HepG2 (cell line): ENCODE results near the gene MEF2B. TPM values are rescaled to one million over a fixed set of nuclear protein-coding genes. Genes with fewer than 3 reads are reported as not detected.

Source experiments
- ATAC-seq: fragments of 200-7000 bp; cut with Tn5 transposase; 3 replicates; pipeline ENCODE4 v1.9.1; 2020; ENCODE audit warnings: mild to moderate bottlenecking, moderate library complexity
- BruUV-seq: library from RNA; stranded (reverse); fragments of 400-500 nt; replicated peaks from 2 replicates; lab custom pipeline; 2021; lab: Mats Ljungman, UMichigan
- CTCF ChIA-PET: fragments of 300-600 bp; formaldehyde crosslinking; extraction: SDS; loops from one replicate; lab custom pipeline; 2021; ENCODE audit warnings: low total read pairs, inconsistent platforms, low intra/inter-chr PET ratio; lab: Yijun Ruan, JAX
- POLR2A ChIA-PET: fragments of 350-600 bp; sonication (Branson Sonifier 250); formaldehyde crosslinking; loops from one replicate; lab custom pipeline; 2020; ENCODE audit warnings: antibody characterized with exemption, inconsistent platforms; lab: Yijun Ruan, JAX
- DNase-seq: peaks from one replicate; pipeline ENCODE4 v3.0.0-alpha.2; 2015; ENCODE audit warnings: low spot score
- FAIRE-seq: peaks from 3 replicates; lab custom pipeline; 2011; peaks lifted over from hg19 to GRCh38; lab: Jason Lieb, UNC
- H2AFZ ChIP-seq: one replicate; pipeline ENCODE4 v1.6.1; 2011; ENCODE audit warnings: low read length, inconsistent platforms
- H3K27ac ChIP-seq: fragments of 300-600 bp; 3 replicates; pipeline ENCODE4 v1.8.0; 2011; ENCODE audit warnings: mixed run types, mild to moderate bottlenecking, mixed read lengths, low read length, inconsistent platforms; ENCODE audit not compliant: insufficient read depth; ENCODE audit errors: extremely low read length
- H3K27me3 ChIP-seq, 2 experiments: fragments of 200-600 bp in 1 of 2; 2 replicates in 1 of 2; 3 replicates in 1 of 2; pipeline versions ENCODE4 v1.6.0 to v1.8.0; 2011; ENCODE audit warnings: low read length in 2 of 2, mild to moderate bottlenecking in 2 of 2, moderate library complexity in 2 of 2, inconsistent platforms in 1 of 2; ENCODE audit not compliant: insufficient read depth in 2 of 2, control insufficient read depth in 1 of 2
- H3K36me3 ChIP-seq, 2 experiments: fragments of 200-600 bp in 1 of 2; replicated peaks in 1 of 2; 2 replicates in 1 of 2; 3 replicates in 1 of 2; pipeline versions ENCODE4 v1.5.1 to v1.8.0; 2011; ENCODE audit warnings: low read length in 2 of 2, inconsistent platforms in 1 of 2; ENCODE audit not compliant: insufficient read depth in 2 of 2, control insufficient read depth in 1 of 2
- H3K4me1 ChIP-seq: 2 replicates; pipeline ENCODE4 v1.5.1; 2012; ENCODE audit warnings: low read length, inconsistent platforms; ENCODE audit not compliant: insufficient read depth
- H3K4me2 ChIP-seq: 2 replicates; pipeline ENCODE4 v1.6.0; 2011; ENCODE audit warnings: low read depth, low read length, inconsistent platforms
- H3K4me3 ChIP-seq, 3 experiments: fragments of 200-600 bp in 1 of 3; sonication (generic), shearing (Covaris generic) in 1 of 3; replicated peaks in 1 of 3; 2 replicates each; pipeline ENCODE4 v1.5.1; 2011 to 2016; ENCODE audit warnings: low read length in 3 of 3, inconsistent platforms in 2 of 3, low read depth in 2 of 3, mild to moderate bottlenecking in 2 of 3, control low read depth in 1 of 3, mixed read lengths in 1 of 3; ENCODE audit not compliant: insufficient read depth in 1 of 3
- H3K79me2 ChIP-seq: one replicate; pipeline ENCODE4 v1.6.1; 2011; ENCODE audit warnings: low read length, inconsistent platforms; ENCODE audit not compliant: insufficient read depth
- H3K9ac ChIP-seq: 2 replicates; pipeline ENCODE4 v1.6.0; 2011; ENCODE audit warnings: mild to moderate bottlenecking, low read depth, low read length, inconsistent platforms; ENCODE audit not compliant: insufficient read depth
- H3K9me3 ChIP-seq: 2 replicates; pipeline ENCODE4 v1.5.1; 2012; ENCODE audit warnings: mild to moderate bottlenecking, low read length
- H4K20me1 ChIP-seq: 2 replicates; pipeline ENCODE4 v1.6.0; 2011; ENCODE audit warnings: inconsistent platforms, mild to moderate bottlenecking, low read length, moderate library complexity; ENCODE audit not compliant: insufficient read depth
- NFATC3 ChIP-seq: sonication (generic); formaldehyde crosslinking; IDR thresholded peaks from 2 replicates; pipeline ENCODE4 v1.5.1; 2020; ENCODE audit warnings: mild to moderate bottlenecking, missing genetic modification reagents
- NKX3-1 ChIP-seq: sonication (generic); formaldehyde crosslinking; IDR thresholded peaks from 2 replicates; pipeline ENCODE4 v1.5.0; 2020; ENCODE audit warnings: missing genetic modification reagents
- NR2C2 ChIP-seq: sonication (generic); formaldehyde crosslinking; IDR thresholded peaks from 2 replicates; pipeline ENCODE4 v1.4.0; 2020; ENCODE audit warnings: missing genetic modification reagents, mild to moderate bottlenecking, moderate library complexity, borderline replicate concordance
- PAWR ChIP-seq: sonication (generic); formaldehyde crosslinking; IDR thresholded peaks from 2 replicates; pipeline ENCODE4 v1.4.0; 2020; ENCODE audit warnings: missing genetic modification reagents, mild to moderate bottlenecking, borderline replicate concordance
- RNF2 ChIP-seq: fragments of 450-650 bp; conservative IDR thresholded peaks from 2 replicates; pipeline ENCODE4 v1.6.1; 2016; ENCODE audit warnings: low read depth
- RXRA ChIP-seq: sonication (generic); formaldehyde crosslinking; IDR thresholded peaks from 2 replicates; pipeline ENCODE4 v1.5.1; 2020; ENCODE audit warnings: missing genetic modification reagents
- TFAP4 ChIP-seq: sonication (generic); IDR thresholded peaks from 2 replicates; pipeline ENCODE4 v1.6.1; 2016; ENCODE audit warnings: low read depth, borderline replicate concordance
- U2AF2 ChIP-seq: fragments of 200-400 bp; formaldehyde crosslinking; IDR thresholded peaks from 2 replicates; pipeline ENCODE4 v1.6.1; 2017; ENCODE audit warnings: low read depth, mild to moderate bottlenecking, low read length
- ZBTB14 ChIP-seq: sonication (generic); formaldehyde crosslinking; IDR thresholded peaks from 2 replicates; pipeline ENCODE4 v1.4.0; 2020; ENCODE audit warnings: missing genetic modification reagents
- ZBTB37 ChIP-seq: sonication (generic); formaldehyde crosslinking; IDR thresholded peaks from 2 replicates; pipeline ENCODE4 v1.4.0; 2020; ENCODE audit warnings: mild to moderate bottlenecking, missing genetic modification reagents
- ZGPAT ChIP-seq: IDR thresholded peaks from 2 replicates; pipeline ENCODE4 v1.6.1; 2016; ENCODE audit warnings: mild to moderate bottlenecking
- ZNF10 ChIP-seq: sonication (generic); formaldehyde crosslinking; IDR thresholded peaks from 2 replicates; pipeline ENCODE4 v1.4.0; 2020; ENCODE audit warnings: mild to moderate bottlenecking, low read depth, missing genetic modification reagents, borderline replicate concordance
- ZNF180 ChIP-seq: sonication (generic); formaldehyde crosslinking; IDR thresholded peaks from 2 replicates; pipeline ENCODE4 v1.4.0; 2020; ENCODE audit warnings: low read depth, missing genetic modification reagents, borderline replicate concordance
- ZNF350 ChIP-seq: sonication (generic); formaldehyde crosslinking; IDR thresholded peaks from 2 replicates; pipeline ENCODE4 v1.4.0; 2020; ENCODE audit warnings: mild to moderate bottlenecking, low read depth, missing genetic modification reagents, borderline replicate concordance
- ZNF572 ChIP-seq: sonication (generic); formaldehyde crosslinking; IDR thresholded peaks from 2 replicates; pipeline ENCODE4 v1.5.1; 2020; ENCODE audit warnings: mild to moderate bottlenecking, missing genetic modification reagents
- ZNF7 ChIP-seq: IDR thresholded peaks from 2 replicates; pipeline ENCODE4 v1.6.1; 2016; ENCODE audit warnings: missing biosample characterization, missing genetic modification reagents
- WGBS: methylation state at CpG from one replicate; pipeline ENCODE4 v1.1.6; 2017; ENCODE audit warnings: low lambda C conversion rate; 5-methylcytosine and 5-hydroxymethylcytosine counted together
- in situ Hi-C: cut with HindIII; loops from 2 replicates; pipeline ENCODE4 v1.10.0; 2017; ENCODE audit warnings: low pct_unique_long_range_greater_than_20kb; ENCODE audit not compliant: extremely low pct_ligation_motif_present
- intact Hi-C: fragments of 100-400 bp; cut with micrococcal nuclease; formaldehyde crosslinking; loops from one replicate; pipeline ENCODE4 v1.10.0; 2022; ENCODE audit not compliant: unreplicated experiment
- polyA plus RNA-seq, 8 experiments: library from polyadenylated mRNA; depleted of rRNA in 3 of 8; stranded (reverse) in 7 of 8; unstranded in 1 of 8; fragments of >200 nt; fragmentation: Illumina TruSeq in 4 of 8; extraction: Trizol in 4 of 8; gene quantifications; 2 replicates each; pipeline versions ENCODE4 v1.2.1 to v1.2.3, GENCODE V29; 2011 to 2016; ENCODE audit warnings: low read depth in 4 of 8, missing spikeins in 1 of 8, mixed read lengths in 1 of 8; ENCODE audit not compliant: insufficient read depth in 1 of 8
- total RNA-seq, 5 experiments: library from RNA; depleted of rRNA; stranded (reverse); fragments of >200 nt; fragmentation: Illumina TruSeq; extraction: Trizol; gene quantifications; 2 replicates each; pipeline ENCODE4 v1.2.3, GENCODE V29; 2016; ENCODE audit warnings: low read depth in 1 of 5

MEF2B gene
- total and polyA plus RNA-seq, 2 of the 13 experiments (the other 11 are each of a cell fraction or from before 2014, with no cell fraction given), result 1.2 to 1.7 TPM

- TF ChIP-seq ZGPAT (CRISPR knock-in tag), result no peak
- no peak for TF ChIP-seq ZNF10 (CRISPR knock-in tag)
- peak; percentile 95 for TF ChIP-seq NR2C2 (CRISPR knock-in tag)
- no peak for TF ChIP-seq RXRA (CRISPR knock-in tag)
- no peak for TF ChIP-seq ZNF7 (CRISPR knock-in tag)
- peak; percentile 57; the same call in 1 of the 2 replicates for TF ChIP-seq TFAP4
- TF ChIP-seq RNF2, result no peak
Measured at GRCh38 chr19:19101540-19101939, 68.5 kb downstream of the MEF2B start (continued).

GRCh38 chr19:19098703-19099632 lies 71.1 kb downstream of the MEF2B start:
- Histone ChIP-seq H3K36me3 (no peaks in the 10 kb centered on the region), H3K9ac (peak overlapping the region; percentile 85), H3K79me2 (no peaks in the 10 kb centered on the region), H3K27ac (peak overlapping the region; percentile 99), H3K27me3 (no peaks in the 10 kb centered on the region), H3K4me2 (peak overlapping the region; percentile 83), H3K4me1 (peaks cover 98% of the 10 kb centered on the region), H3K4me3 (peak overlapping the region; percentile 36 to 61 (median 51); a peak in 5 of 6 replicates), H2AFZ (no peak overlapping the region), H4K20me1 (no peaks in the 10 kb centered on the region), H3K9me3 (no peaks in the 10 kb centered on the region)
- FAIRE-seq (peak; percentile 100), ATAC-seq (peak; percentile 76), DNase-seq (peak; percentile 97)
- intact Hi-C loops, result loop anchor here (2.0 to 5.0 kb wide), 2 partner anchors 14 to 38 kb away; partner anchors contain the start of gene TMEM161A
- ChIA-PET POLR2A (interaction anchor here (0.7 to 2.1 kb wide), 10 partner anchors 9 to 104 kb away, joined by 3 to 43 read pairs (median 4); partner anchors contain the start of genes NR2C2AP and SLC25A42), CTCF (interaction anchor here (1.1 kb wide), 1 partner anchor 45 kb away, joined by 5 read pairs; no protein-coding TSS in a partner anchor)
- in situ Hi-C loops, result no loop called here
- BruUV-seq, result TSS peak; percentile 90
- WGBS, result 3% methylated on average over 14 of the region's 18 CpGs
- peak; percentile 83 for TF ChIP-seq ZBTB37
- TF ChIP-seq NFATC3 (CRISPR knock-in tag), result no peak
- no peak for TF ChIP-seq NKX3-1 (CRISPR knock-in tag)
- TF ChIP-seq ZNF572 (CRISPR knock-in tag), result no peak; the same call in 1 of the 2 replicates
- peak; percentile 59; the same call in 1 of the 2 replicates for TF ChIP-seq U2AF2
- TF ChIP-seq ZNF180 (CRISPR knock-in tag), result no peak
- TF ChIP-seq ZNF350 (CRISPR knock-in tag), result peak; percentile 47; the same call in 1 of the 2 replicates
- TF ChIP-seq RXRA (CRISPR knock-in tag), result peak; percentile 90
- TF ChIP-seq PAWR, result no peak
- no peak for TF ChIP-seq ZBTB14 (CRISPR knock-in tag)
